Mucosa of descending colon (tissue), 3 donors: ENCODE measurements around the gene ACOXL. TPM values are rescaled to one million over a fixed set of nuclear protein-coding genes. Genes with fewer than 3 reads are reported as not detected.

Experiments used
- ATAC-seq: fragments of 200-7000 bp; cut with Tn5 transposase; one replicate; pipeline ENCODE4 v1.9.1; 2020; ENCODE audit warnings: mild to moderate bottlenecking, moderate library complexity
- DNase-seq, 3 donors: peaks; one replicate each; pipeline ENCODE4 v3.0.0-alpha.2; 2020
- H3K36me3 ChIP-seq: fragments of 200-600 bp; one replicate; pipeline ENCODE4 v1.8.0; 2021; ENCODE audit warnings: low read depth, mild to moderate bottlenecking
- H3K4me1 ChIP-seq: fragments of 200-600 bp; one replicate; pipeline ENCODE4 v1.8.0; 2021; ENCODE audit warnings: low read depth, mild to moderate bottlenecking
- H3K4me3 ChIP-seq: fragments of 200-600 bp; one replicate; pipeline ENCODE4 v1.8.0; 2021; ENCODE audit warnings: mild to moderate bottlenecking
- H3K9me3 ChIP-seq: fragments of 200-600 bp; one replicate; pipeline ENCODE4 v1.8.0; 2021; ENCODE audit warnings: mild to moderate bottlenecking
- intact Hi-C, 2 donors: fragments of 100-400 bp; cut with DNase I in 1 of 2; cut with micrococcal nuclease in 1 of 2; formaldehyde crosslinking; loops; one replicate each; pipeline versions ENCODE4 v1.11.0 to v1.11.1; 2022; cut with DNase I, micrococcal nuclease
- total RNA-seq, 3 donors: library from RNA; stranded (reverse); fragmentation: NEBNext Ultra II Directional in 2 of 3; extraction: Animal tissue kit (Norgen Biotek cat#: 25700) in 2 of 3; gene quantifications; one replicate each; pipeline versions ENCODE4 v1.2.1 to v1.2.4, GENCODE V29; 2021 to 2023
- TF ChIP-seq, protein P1 (sequence below): fragments of 200-600 bp; IDR thresholded peaks from one replicate; pipeline ENCODE4 v1.8.0; 2022; ENCODE audit warnings: antibody characterized with exemption, mild to moderate bottlenecking
- donor health status: DM: no; HTN: no; CAD: no; lungs with moderate emphysema.
- donor health status: DM: no; HTN: no; CAD: no.
- donor health status: DM: no; HTN: yes; CAD: no.

ACOXL gene
- total RNA-seq, 3 donors from 2014 or later: 0.51 to 1.2 (median 0.87) TPM

DNA sequence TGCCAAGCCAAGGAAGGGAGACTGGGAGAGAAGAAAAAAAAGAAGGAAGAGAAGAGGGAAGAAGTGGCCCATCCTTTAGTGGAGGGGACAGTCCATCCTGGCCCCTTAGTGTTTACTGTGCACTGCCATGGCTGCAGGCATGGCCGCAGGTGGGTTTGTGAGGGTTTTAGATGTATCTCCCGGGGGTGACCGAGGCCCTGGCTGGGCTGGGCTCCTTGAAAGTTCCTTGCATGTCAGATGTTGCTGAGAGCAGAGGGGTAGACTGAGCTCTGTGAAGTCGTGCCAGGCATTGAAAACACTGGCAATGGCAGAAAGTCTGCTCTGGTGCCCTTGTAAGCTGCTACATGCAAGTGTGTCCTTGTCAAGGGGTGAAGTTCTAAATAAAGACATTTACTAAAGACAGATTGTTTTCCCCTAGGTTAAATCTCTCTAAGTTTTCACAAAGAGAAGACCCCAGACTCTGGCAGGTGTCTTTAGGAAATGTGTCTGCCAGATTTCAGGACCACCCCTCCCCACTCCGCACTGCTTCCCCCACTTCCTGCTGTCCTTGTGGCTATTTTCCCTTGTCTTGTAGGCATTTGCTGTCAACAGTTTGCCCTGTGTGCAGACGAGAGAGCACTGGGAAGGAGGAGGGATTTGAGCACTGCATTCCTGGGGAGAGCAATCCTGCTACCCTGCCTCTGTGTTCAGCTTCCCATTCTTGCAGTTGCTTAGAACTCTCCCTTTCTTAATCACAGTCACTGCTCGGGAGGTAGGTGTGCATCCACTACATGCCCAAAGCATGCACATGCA is 68.4 kb downstream of the ACOXL start:
- ATAC-seq (no peak), DNase-seq (no peak)
- TF ChIP-seq, protein P1, sequence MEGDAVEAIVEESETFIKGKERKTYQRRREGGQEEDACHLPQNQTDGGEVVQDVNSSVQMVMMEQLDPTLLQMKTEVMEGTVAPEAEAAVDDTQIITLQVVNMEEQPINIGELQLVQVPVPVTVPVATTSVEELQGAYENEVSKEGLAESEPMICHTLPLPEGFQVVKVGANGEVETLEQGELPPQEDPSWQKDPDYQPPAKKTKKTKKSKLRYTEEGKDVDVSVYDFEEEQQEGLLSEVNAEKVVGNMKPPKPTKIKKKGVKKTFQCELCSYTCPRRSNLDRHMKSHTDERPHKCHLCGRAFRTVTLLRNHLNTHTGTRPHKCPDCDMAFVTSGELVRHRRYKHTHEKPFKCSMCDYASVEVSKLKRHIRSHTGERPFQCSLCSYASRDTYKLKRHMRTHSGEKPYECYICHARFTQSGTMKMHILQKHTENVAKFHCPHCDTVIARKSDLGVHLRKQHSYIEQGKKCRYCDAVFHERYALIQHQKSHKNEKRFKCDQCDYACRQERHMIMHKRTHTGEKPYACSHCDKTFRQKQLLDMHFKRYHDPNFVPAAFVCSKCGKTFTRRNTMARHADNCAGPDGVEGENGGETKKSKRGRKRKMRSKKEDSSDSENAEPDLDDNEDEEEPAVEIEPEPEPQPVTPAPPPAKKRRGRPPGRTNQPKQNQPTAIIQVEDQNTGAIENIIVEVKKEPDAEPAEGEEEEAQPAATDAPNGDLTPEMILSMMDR: no peak
- Histone ChIP-seq H3K4me3 (no peak overlapping the region), H3K4me1 (no peaks in the 10 kb centered on the region), H3K36me3 (no peaks in the 10 kb centered on the region), H3K9me3 (no peaks in the 10 kb centered on the region)
- intact Hi-C loops: no loop called here

DNA sequence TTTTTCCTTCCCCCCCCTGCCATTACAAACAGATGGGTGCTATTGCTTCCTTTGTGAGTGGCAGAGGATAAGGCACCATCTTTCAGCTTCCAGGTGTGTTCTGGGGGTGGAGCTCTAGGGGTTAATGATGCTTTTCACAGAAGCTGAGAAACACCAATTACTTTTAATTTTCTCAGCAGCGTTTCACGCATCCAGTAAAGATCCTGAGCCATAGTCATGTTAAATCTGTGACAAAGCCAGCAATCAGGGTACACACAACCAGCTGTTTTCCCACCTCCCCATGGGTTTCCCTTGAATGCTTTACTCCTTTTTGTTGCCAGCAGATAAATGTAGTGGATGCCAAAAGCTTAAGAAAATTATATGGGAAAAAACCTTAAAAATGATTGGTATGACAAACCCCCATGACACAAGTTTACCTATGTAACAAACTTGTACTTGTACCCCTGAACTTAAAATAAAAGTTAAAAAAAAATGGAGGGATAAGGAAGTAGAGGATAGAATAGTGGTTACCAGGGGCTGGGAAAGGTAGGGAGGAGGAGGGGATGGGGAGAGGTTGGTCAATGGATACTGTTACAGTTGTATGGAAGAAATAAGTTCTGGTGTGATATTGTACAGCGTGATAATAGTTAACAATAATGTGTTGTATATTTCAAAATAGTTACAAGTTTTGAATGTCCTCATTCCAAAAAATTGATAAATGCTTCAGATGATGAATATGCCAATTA is 70.0 kb downstream of the ACOXL start:
- no peaks in the 10 kb centered on the region for H3K4me1 ChIP-seq
- intact Hi-C loops: no loop called here
- TF ChIP-seq, protein P1: no peak
- no peaks in the 10 kb centered on the region for H3K9me3 ChIP-seq
- DNase-seq: no peak
- H3K36me3 ChIP-seq: no peaks in the 10 kb centered on the region
- no peak overlapping the region for H3K4me3 ChIP-seq
- ATAC-seq: no peak

DNA sequence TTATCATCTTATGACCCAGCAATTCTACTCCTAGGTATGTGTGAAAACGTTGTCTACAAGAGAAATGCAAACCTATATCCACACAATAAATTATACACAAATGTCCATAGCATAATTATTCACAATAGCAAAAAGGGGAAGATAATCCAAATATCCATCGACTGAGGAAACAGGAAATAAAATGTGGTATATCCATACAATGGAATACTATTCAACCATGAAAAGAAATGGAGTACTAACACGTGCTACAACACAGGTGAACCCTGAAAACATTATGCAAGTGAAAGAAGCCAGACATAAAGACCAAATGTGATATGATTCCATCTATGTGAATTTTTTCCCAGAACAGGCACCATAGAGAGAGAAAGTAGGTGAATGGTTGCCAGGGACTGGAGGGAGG is 72.1 kb downstream of the ACOXL start:
- no peaks in the 10 kb centered on the region for H3K4me1 ChIP-seq
- no peak overlapping the region for H3K4me3 ChIP-seq
- TF ChIP-seq, protein P1: no peak
- intact Hi-C loops: no loop called here
- DNase-seq (no peak), ATAC-seq (no peak)
- H3K36me3 ChIP-seq: no peaks in the 10 kb centered on the region
- no peaks in the 10 kb centered on the region for H3K9me3 ChIP-seq

DNA sequence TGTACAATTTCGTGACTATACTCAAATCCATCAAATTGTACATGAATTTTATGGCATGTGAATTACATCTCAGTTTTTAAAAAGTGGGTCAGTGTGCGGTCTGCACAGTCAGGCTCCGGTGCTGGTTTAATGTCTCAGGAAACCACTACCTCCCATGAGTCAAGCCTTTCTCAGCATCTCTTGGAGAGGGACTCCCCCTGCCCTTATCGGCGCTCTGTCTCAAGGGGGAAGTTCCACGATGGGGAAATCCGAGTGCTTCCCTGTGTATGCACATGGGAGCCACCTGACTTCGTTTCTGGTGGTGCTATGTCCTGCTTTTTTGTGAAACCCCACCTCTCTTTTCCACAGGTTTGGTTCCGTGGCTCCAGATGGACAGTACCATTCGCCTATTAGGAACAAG is 72.5 kb downstream of the ACOXL start:
- peak; percentile 31 for ATAC-seq
- Histone ChIP-seq H3K4me1 (no peaks in the 10 kb centered on the region), H3K4me3 (no peak overlapping the region), H3K9me3 (no peaks in the 10 kb centered on the region), H3K36me3 (no peaks in the 10 kb centered on the region)
- TF ChIP-seq, protein P1: no peak
- no peak for DNase-seq
- intact Hi-C loops: no loop called here

DNA sequence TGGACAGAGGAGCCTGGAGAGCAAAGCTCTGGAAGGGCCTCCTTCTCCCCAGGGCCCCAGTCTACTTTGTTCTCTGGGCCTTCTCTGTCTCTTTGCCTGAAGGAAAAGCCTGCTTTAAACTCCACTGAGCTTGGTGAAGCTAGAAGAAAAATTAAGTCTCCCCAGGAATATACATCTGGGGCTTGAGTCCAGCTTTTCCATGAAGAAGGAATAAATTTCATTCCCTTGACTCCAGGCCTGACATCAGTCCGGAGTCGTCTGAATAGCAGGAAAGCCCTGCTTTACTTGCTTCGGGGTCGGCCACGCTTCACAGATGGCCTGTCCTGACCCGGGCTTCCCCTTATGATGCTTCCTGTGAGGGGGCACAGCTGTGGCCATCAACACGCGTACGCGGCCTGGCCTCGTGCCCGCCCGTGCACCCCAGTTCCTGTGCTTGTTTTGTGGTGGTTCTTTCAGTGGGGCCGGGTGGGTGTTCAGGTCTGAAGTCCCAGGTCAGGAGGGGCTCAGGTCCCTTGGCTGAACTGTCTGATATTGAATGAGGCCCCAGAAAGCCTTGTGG is 73.6 kb downstream of the ACOXL start:
- intact Hi-C loops: no loop called here
- H3K4me3 ChIP-seq: no peak overlapping the region
- no peaks in the 10 kb centered on the region for H3K4me1 ChIP-seq
- ATAC-seq: peak; percentile 11
- no peaks in the 10 kb centered on the region for H3K9me3 ChIP-seq
- TF ChIP-seq, protein P1: no peak
- DNase-seq: no peak
- no peaks in the 10 kb centered on the region for H3K36me3 ChIP-seq
